ENCODE data around the gene NDST1. TPM values are rescaled to one million over a fixed set of nuclear protein-coding genes. Genes with fewer than 3 reads are reported as not detected.

NDST1 gene
- polyA plus RNA-seq (24.9 to 43.5 TPM (median 36.2 TPM) in 3 replicates), polyA minus RNA-seq (60.2 to 180 TPM (median 69.9 TPM) in 3 replicates)
- 8.3 TPM for polyA plus RNA-seq (2011; ENCODE audit: low read depth)
- 31.9 and 37.2 TPM in 2 replicates for polyA plus RNA-seq (2011; cell fraction: cytosol; rRNA removed)
- 106 and 123 TPM in 2 replicates for polyA plus RNA-seq (2011; cell fraction: nucleus; rRNA removed)
- polyA plus RNA-seq (2012; ENCODE audit: low replicate concordance): 21.8 and 60.7 TPM in 2 replicates
- polyA minus RNA-seq (2011; cell fraction: cytosol; rRNA and poly(A)+ RNA removed): 62.7 TPM
- polyA minus RNA-seq (2011; cell fraction: nucleus; rRNA and poly(A)+ RNA removed): 122 and 151 TPM in 2 replicates

- no peak within 1 kb of the TSS for H2AFZ ChIP-seq (ENCODE audit: control insufficient read depth, low read length)
- H3K27ac ChIP-seq (ENCODE audit: control insufficient read depth, insufficient read depth, low read length): no peak within 1 kb of the TSS
- H3K79me2 ChIP-seq (ENCODE audit: control insufficient read depth, insufficient read depth, low read length): peaks cover 95% of the 10 kb centered on the region
- DNase-seq (ENCODE audit: low read depth, low spot score) (no peak), FAIRE-seq (peak; percentile 36)
- no peaks in the 10 kb centered on the region for H3K9me3 ChIP-seq (ENCODE audit: control insufficient read depth, low read depth, low read length)
- H3K9ac ChIP-seq (ENCODE audit: control insufficient read depth, extremely low read depth, insufficient read depth, low read length): peak within 1 kb of the TSS; percentile 12
- dilution Hi-C loops (cut with MboI; ENCODE audit: extremely low pct_ligation_motif_present, low sequenced_read_pairs): no loop called here
- no peaks in the 10 kb centered on the region for H3K27me3 ChIP-seq (ENCODE audit: control insufficient read depth, extremely low read depth, insufficient read depth, low read length)
- peaks cover 63% of the 10 kb centered on the region for H3K4me1 ChIP-seq (ENCODE audit: control insufficient read depth, extremely low read depth, insufficient read depth, low read length)
- peaks cover 1 to 5% of the 10 kb centered on the region in 2 experiments for H3K36me3 ChIP-seq (ENCODE audit: control insufficient read depth in 2 of 2, extremely low read depth in 1 of 2, insufficient read depth in 2 of 2, low read length in 2 of 2)
- peak within 1 kb of the TSS in 1 of 3 experiments; percentile 9 for H3K4me3 ChIP-seq (ENCODE audit: control insufficient read depth in 2 of 3, extremely low read depth in 1 of 3, insufficient read depth in 2 of 3, low read depth in 1 of 3, low read length in 3 of 3)
- peaks cover 7% of the 10 kb centered on the region for H4K20me1 ChIP-seq (ENCODE audit: control insufficient read depth, extremely low read depth, insufficient read depth, low read length)
- peak within 1 kb of the TSS; percentile 52 for H3K4me2 ChIP-seq (ENCODE audit: control insufficient read depth, extremely low read depth, insufficient read depth, low read depth, low read length)
- no peak for TF ChIP-seq EZH2 (IDR thresholded peaks at IDR 0.05; ENCODE audit: low read length)
- no peak for TF ChIP-seq CTCF (optimal IDR thresholded peaks at IDR 0.05 in 1 of 3, IDR thresholded peaks at IDR 0.05 in 1 of 3, conservative IDR thresholded peaks at IDR 0.05 in 1 of 3; ENCODE audit: extremely low read depth in 1 of 3, insufficient read depth in 2 of 3, low read length in 3 of 3)
- H3K9me1 ChIP-seq (ENCODE audit: control insufficient read depth, extremely low read depth, insufficient read depth, low read length): peaks cover 13% of the 10 kb centered on the region
Measured at GRCh38 chr5:150507474-150508276, at the start of gene NDST1. Gene NDST1, plus strand, starts transcription at chr5:150508131. Its CDS starts 13,124 bp downstream, at chr5:150521255.

- H3K36me3 ChIP-seq (ENCODE audit: control insufficient read depth in 2 of 2, extremely low read depth in 1 of 2, insufficient read depth in 2 of 2, low read length in 2 of 2): no peaks in the 10 kb centered on the region
- no peak for FAIRE-seq
- no peaks in the 10 kb centered on the region for H3K9me1 ChIP-seq (ENCODE audit: control insufficient read depth, extremely low read depth, insufficient read depth, low read length)
- peak overlapping the region; percentile 32 for H2AFZ ChIP-seq (ENCODE audit: control insufficient read depth, low read length)
- TF ChIP-seq CTCF (optimal IDR thresholded peaks at IDR 0.05 in 1 of 3, IDR thresholded peaks at IDR 0.05 in 1 of 3, conservative IDR thresholded peaks at IDR 0.05 in 1 of 3; ENCODE audit: extremely low read depth in 1 of 3, insufficient read depth in 2 of 3, low read length in 3 of 3) (peak; percentile 56 to 91 (median 89)), EZH2 (IDR thresholded peaks at IDR 0.05; ENCODE audit: low read length) (no peak)
- peak overlapping the region; percentile 44 for H3K9ac ChIP-seq (ENCODE audit: control insufficient read depth, extremely low read depth, insufficient read depth, low read length)
- no peaks in the 10 kb centered on the region for H4K20me1 ChIP-seq (ENCODE audit: control insufficient read depth, extremely low read depth, insufficient read depth, low read length)
- H3K4me2 ChIP-seq (ENCODE audit: control insufficient read depth, extremely low read depth, insufficient read depth, low read depth, low read length): peak overlapping the region; percentile 50
- H3K9me3 ChIP-seq (ENCODE audit: control insufficient read depth, low read depth, low read length): no peaks in the 10 kb centered on the region
- H3K27ac ChIP-seq (ENCODE audit: control insufficient read depth, insufficient read depth, low read length): no peak overlapping the region
- DNase-seq (ENCODE audit: low read depth, low spot score): no peak
- H3K79me2 ChIP-seq (ENCODE audit: control insufficient read depth, insufficient read depth, low read length): no peaks in the 10 kb centered on the region
- peak overlapping the region in 1 of 3 experiments; percentile 15 for H3K4me3 ChIP-seq (ENCODE audit: control insufficient read depth in 2 of 3, extremely low read depth in 1 of 3, insufficient read depth in 2 of 3, low read depth in 1 of 3, low read length in 3 of 3)
- H3K4me1 ChIP-seq (ENCODE audit: control insufficient read depth, extremely low read depth, insufficient read depth, low read length): peaks cover 7% of the 10 kb centered on the region
- H3K27me3 ChIP-seq (ENCODE audit: control insufficient read depth, extremely low read depth, insufficient read depth, low read length): no peaks in the 10 kb centered on the region
- dilution Hi-C loops (cut with MboI; ENCODE audit: extremely low pct_ligation_motif_present, low sequenced_read_pairs): no loop called here
Measured at GRCh38 chr5:150458802-150459557, 49.0 kb upstream of the NDST1 start.
